Peyer's patch (tissue), 4 donors: ENCODE data around the gene GHRHR.

Experiments used
- CTCF ChIP-seq, 6 experiments: fragments of 450-650 bp in 4 of 6; fragments of 200-600 bp in 2 of 6; sonication (generic) in 1 of 6; IDR thresholded peaks; one replicate each; pipeline ENCODE4 v1.5.1; 2017 to 2019; ENCODE audit warnings: antibody characterized with exemption in 6 of 6, mild to moderate bottlenecking in 3 of 6, moderate library complexity in 1 of 6
- POLR2A ChIP-seq, 2 donors: fragments of 450-650 bp; IDR thresholded peaks; one replicate each; pipeline ENCODE4 v1.5.1; 2017; ENCODE audit warnings: antibody characterized with exemption in 2 of 2, mild to moderate bottlenecking in 2 of 2, moderate library complexity in 2 of 2

GRCh38 chr7:30995536-30995935 lies 31.8 kb downstream of the GHRHR start:
- TF ChIP-seq CTCF (IDR thresholded peaks at IDR 0.05), result no peak
- no peak for TF ChIP-seq POLR2A (IDR thresholded peaks at IDR 0.05)
